ENCODE measurements around the gene EHBP1L1.

The EHBP1L1 gene
- total RNA-seq, result 50.1 to 314 (median 182) reads per million in 3 experiments

GRCh38 chr11:65575568-65576231 lies at the start of gene EHBP1L1:
EHBP1L1 (plus strand) TSS chr11:65576053; CDS start chr11:65576303, 250 bp downstream.
- peak; percentile 80 for DNase-seq

GRCh38 chr11:65526744-65527143 lies 49.1 kb upstream of the EHBP1L1 start:
- DNase-seq, result no peak

DNA sequence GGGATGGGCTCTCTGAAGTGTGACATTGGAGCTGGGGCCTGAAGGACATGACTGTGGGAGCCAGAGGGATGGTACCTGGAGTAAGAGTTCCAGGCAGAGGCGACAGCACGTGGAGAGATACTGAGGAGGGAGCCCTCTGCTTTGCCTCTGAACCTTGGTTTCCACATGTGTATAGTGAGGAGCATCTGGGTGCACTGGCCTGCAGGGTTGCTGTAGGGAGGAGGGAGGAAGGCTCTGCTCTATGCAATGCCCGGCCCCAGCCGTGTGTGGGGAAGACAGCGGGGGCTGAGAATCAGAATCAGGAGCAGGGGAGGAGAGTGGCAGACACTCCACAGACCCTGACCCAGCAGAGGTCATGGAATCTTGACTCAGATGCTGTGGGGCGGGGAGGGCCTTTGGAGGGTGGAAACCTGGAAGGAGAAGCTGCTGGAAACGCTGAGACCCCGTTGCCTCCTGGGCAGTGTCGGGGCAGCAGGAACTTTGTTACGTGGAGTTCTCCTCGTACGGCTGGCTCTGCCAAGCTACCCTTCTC lies 47.0 kb upstream of the EHBP1L1 start:
- DNase-seq, result no peak

DNA sequence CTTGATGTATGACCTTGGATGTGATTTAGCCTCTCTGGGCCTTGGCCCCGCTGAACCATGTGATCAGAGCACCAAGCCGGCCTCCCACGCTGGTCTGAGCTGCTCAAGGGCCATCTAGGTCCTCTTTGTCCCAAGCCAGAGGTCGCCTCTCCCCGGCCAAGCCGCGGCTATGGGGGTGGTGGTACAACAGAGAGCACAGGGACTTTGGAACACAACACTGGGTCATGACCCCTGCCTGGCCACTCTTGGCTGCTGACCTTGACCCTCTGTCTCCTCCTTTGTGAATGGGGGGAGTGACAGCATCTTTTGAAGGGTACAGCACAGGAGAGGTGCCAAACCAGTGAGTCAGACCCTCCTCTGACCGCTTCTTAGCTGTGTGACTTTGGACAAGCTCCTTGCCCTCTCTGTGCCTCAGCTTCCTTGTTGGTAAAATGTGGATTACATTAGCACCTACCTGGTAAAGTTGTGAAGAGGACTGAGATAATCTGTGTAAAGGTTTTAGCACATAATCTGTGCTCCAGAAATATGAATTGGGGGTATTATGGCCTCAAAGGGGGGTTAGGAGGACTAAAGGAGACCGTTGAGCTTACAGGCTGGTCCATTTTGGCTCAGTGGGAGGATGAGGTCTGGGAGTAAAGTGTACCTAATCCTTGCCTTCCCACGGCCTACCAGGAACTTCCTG lies 46.2 kb upstream of the EHBP1L1 start:
- DNase-seq, result no peak

- DNase-seq, result no peak
Measured at GRCh38 chr11:65530157-65530496, 45.7 kb upstream of the EHBP1L1 start.

DNA sequence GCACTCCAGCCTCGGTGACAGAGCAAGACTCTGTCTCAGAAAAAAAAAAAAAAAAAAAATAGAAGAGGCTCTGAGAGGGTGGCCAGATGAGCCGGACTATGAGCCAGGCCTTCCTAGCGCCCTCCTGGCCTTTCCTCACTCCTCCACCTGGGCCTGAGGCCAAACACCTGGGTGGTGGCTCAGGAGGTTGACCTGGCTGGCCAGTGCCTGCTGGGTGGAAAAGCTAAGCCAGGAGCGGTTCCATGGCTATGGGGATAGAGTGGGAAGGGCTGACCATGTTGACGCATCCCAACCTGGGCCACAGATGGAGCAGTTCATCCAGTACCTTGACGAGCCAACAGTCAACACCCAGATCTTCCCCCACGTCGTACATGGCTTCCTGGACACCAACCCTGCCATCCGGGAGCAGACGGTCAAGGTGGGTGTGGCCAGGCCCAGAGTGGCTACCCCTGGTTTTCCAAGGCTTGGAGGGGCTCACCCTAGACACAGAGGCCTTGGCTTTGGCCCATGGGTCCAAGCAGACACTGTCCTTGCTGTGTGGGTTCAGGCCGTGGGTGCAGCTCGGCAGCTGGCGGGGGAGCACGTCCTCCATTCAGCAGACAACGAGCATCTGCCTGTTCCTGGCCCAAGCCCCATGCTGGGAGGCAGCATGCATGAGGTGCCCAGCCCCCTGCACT lies 43.3 kb upstream of the EHBP1L1 start:
- no peak for DNase-seq

GRCh38 chr11:65535102-65535501 lies 40.8 kb upstream of the EHBP1L1 start:
- no peak for DNase-seq

GRCh38 chr11:65536412-65537295 lies 39.2 kb upstream of the EHBP1L1 start:
- DNase-seq, result no peak

DNA sequence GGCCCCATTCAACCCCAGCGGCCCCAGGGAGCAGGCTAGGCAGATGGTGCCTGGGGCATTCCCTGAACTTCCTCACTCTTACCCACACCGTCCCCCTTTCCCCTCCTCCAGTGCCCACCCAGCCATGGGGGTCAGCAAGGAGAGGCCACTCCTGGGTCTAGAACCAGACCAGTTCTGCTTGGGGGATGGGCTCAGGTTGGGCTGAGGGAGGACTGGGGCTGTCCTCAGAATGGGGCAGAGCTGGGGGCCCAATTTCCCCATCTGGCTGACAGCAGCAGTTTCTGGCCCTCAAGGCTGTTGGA lies 38.6 kb upstream of the EHBP1L1 start:
- no peak for DNase-seq

DNA sequence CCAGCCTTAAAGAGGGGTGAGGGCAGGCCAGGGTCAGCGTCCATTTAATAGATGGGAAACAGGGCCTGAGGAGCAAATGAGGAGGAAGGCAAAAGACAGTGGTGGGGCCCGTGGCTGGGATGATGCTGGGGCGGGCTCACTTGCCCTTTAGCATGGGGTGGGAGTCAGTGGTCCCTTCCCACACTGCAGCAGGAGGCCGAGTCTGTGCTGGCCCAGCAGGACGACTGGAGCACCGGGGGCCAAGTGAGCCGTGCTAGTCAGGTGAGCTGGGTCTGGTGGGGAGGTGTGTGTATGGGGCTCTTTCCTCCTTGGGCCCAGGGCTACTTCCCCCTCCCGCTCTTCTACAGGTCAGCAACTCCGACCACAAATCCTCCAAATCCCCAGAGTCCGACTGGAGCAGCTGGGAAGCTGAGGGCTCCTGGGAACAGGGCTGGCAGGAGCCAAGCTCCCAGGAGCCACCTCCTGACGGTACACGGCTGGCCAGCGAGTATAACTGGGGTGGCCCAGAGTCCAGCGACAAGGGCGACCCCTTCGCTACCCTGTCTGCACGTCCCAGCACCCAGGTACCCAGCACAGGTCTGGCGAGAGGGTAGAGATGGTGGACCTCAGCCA lies 38.1 kb upstream of the EHBP1L1 start:
- no peak for DNase-seq

DNA sequence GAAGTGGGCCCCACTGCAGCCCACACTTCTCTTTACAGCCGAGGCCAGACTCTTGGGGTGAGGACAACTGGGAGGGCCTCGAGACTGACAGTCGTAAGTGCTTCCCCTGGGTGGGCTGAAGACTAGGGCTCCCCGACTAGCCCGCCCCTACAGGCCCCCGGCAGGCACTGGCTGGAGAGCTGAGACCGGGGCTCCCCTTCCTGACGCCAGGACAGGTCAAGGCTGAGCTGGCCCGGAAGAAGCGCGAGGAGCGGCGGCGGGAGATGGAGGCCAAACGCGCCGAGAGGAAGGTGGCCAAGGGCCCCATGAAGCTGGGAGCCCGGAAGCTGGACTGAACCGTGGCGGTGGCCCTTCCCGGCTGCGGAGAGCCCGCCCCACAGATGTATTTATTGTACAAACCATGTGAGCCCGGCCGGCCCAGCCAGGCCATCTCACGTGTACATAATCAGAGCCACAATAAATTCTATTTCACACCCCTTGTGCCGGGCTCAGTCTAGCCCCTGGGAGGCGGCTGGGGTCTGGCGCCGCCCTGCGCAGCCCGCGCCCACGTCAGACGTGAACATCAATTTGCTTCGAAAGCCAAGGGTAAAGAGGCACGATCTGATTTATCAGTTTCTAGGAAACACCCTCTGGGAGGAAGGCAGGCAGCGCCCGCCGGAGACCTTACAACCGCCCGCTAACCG lies 37.5 kb upstream of the EHBP1L1 start:
- DNase-seq, result no peak

GRCh38 chr11:65538915-65539743 lies 36.7 kb upstream of the EHBP1L1 start:
- DNase-seq, result no peak

DNA sequence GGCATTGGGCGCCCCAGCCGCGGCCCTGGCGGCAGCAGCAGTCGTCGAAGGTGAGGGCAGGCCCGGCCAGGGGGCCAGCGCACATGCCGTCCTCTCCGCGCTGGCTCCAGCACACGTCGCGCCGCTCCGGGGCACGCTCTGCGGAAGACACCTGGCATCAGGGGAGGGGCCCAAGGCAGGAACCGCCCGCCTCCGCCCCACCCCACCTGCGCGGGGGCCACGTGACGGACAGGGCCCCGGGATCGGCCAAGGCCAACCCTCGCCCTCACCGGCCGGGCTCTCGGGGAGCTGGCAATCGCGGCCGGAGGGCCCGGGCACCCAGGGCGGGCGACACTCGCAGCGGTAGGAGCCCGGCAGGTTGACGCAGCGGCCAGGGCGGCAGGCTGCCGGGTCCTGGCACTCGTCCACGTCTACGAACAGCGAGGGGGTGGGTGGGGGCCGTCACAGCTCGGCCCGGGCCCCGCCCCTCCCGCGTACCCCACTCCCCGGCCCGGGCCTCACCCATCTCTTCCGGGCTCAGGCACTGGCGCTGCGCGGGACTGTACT lies 36.0 kb upstream of the EHBP1L1 start:
- DNase-seq, result no peak

DNA sequence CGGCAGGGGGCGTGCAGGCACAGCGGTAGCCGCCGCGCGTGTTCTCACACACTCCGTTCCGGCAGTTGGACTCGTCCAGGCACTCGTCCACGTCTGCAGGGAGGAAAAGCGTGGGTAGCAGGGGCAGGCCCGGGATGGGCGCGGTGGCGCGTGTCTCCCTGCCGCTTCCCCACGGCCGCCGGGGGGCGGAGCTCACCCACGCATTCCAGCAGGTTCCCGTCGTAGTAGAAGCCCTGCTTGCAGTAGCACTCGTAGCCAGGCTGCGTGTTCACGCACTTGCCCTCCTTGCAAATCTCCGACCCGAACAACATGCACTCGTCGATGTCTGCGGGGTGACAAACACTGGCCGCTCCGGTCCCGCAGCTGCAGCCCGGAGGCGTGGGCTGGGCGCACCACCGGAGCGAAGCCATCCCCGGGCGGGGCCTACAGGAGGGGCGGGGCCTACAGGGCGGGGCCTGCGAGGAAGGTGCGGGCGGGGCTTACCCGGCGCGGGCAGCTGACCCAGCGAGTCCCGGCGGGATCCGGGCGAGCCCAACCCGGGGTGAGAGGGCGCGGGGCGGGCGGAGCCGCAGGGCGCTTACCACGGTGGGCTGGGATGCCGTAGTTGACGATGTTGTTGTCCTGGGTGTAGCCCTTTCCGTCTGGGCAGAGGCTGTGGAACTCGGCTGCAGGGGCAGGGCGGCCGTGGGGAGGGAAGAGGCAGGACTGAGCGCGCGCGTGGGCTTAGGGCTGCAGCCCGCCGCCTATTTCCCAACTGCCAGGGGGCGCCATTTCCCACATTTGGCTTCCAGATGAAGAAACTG lies 35.4 kb upstream of the EHBP1L1 start:
- peak; percentile 87 for DNase-seq

DNA sequence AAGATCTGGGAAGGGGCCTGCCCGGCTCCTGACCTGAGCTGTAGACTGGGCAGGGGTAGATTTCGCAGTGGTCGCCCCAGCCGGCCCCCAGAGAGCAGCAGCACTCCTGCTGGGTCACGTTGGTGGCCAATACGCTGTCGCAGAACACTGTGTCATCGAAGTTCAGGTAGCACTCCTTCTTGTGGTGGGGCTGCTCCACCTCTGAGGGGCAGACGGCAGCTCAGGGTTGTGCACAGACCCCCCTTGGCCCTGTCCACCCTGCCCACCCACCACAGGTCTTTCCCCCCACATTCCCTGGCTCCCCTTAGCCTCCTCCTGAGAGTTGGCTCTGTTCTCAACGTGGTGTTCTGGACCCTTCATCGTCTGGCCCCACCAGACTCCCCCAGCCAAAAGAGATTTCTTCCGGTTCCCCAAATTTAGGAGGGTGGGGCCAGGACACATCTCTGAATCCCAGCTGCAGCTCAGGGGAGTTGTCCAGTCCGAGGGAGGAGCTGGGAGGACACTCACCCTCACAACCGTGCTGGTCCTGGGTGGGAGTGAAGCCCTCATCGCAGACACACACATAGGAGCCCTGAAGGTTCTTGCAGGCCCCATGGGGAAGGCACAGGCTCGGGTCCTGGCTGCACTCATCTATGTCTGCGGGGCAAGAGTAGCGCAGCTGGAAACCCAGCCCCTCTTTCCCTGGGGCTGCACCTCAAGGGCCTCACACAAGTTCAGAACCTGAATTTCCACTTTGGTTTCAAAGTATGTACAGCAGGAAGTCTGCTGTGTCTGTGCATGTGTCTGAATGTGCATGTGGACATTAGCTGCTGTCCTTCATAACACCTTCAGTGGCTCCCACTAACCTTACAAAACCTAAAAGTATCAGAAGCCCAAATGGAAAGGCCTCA lies 34.5 kb upstream of the EHBP1L1 start:
- no peak for DNase-seq

DNA sequence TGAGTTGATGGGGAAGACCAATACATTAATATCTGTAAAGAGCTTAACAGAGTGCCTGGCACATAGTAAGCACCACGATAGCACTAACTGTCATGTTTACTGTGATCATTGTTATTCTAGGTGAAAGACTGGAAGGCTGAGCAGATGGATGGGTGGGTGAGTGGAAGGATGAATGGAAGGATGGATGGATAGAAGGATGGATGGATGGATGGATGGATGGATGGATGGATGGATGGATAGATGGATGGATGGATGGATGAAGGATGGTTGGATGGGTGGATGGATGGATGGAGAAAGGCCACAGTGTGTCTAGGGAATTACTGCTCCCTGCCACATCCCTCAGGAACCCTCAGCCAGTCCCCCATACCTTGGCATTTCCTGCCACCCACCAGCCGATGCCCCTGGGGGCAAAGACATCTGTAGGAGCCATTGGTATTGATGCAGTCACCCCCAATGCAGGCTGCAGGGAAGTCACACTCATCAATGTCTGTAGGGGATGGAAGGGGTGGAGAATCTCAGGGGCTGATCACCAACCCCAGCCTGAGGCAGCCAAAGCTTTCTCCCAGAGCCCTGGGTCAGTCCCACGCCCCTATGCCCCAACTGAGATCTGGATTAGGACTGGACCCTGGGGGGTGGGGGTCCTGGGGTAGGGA lies 33.0 kb upstream of the EHBP1L1 start:
- DNase-seq, result no peak

DNA sequence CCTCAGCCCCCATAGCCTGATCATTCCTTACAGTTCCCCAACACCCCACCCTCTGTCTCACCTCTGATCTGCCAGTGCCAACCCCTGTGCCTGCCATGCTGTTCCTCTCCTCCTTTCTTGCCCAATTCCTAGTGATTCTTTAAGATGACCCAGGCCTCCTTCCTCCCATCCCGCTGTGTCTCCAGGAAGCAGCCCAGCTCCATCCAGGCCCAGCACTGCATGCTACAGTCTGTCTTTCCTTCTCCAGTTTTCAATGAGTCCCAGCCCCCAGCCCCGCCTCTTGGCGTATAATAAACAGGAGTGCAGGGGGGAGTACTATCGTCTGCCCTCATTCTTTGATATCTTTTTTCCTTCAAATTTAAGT lies 30.0 kb upstream of the EHBP1L1 start:
- no peak for DNase-seq

All from central memory CD4-positive, alpha-beta T cell (primary cell).